Osteocyte (in vitro differentiated cells): ENCODE data around the gene RBM12. TPM values are rescaled to one million over a fixed set of nuclear protein-coding genes. Genes with fewer than 3 reads are reported as not detected.

ENCODE experiments used
- DNase-seq: peaks from one replicate; pipeline ENCODE4 v3.0.0; 2021; ENCODE audit warnings: mixed read lengths; ENCODE audit not compliant: unreplicated experiment; ENCODE audit errors: extremely low spot score
- H3K27ac Mint-ChIP-seq: one replicate; pipeline ENCODE4 v1.8.0; 2021; ENCODE audit warnings: mild to moderate bottlenecking, mixed read lengths; ENCODE audit not compliant: unreplicated experiment
- H3K27me3 Mint-ChIP-seq: one replicate; pipeline ENCODE4 v1.8.0; 2021; ENCODE audit warnings: mixed read lengths; ENCODE audit not compliant: unreplicated experiment
- H3K36me3 Mint-ChIP-seq: one replicate; pipeline ENCODE4 v1.8.0; 2021; ENCODE audit warnings: mixed read lengths; ENCODE audit not compliant: unreplicated experiment
- H3K4me1 Mint-ChIP-seq: one replicate; pipeline ENCODE4 v1.8.0; 2021; ENCODE audit warnings: mixed read lengths; ENCODE audit not compliant: unreplicated experiment
- H3K4me3 Mint-ChIP-seq: one replicate; pipeline ENCODE4 v1.8.0; 2021; ENCODE audit warnings: mild to moderate bottlenecking, moderate library complexity, mixed read lengths; ENCODE audit not compliant: unreplicated experiment
- H3K9me3 Mint-ChIP-seq: one replicate; pipeline ENCODE4 v1.8.0; 2021; ENCODE audit warnings: mixed read lengths; ENCODE audit not compliant: unreplicated experiment
- total RNA-seq: library from RNA; stranded (reverse); gene quantifications from 2 replicates; pipeline ENCODE4 v1.2.1, GENCODE V29; 2021
- TF ChIP-seq, protein P1 (sequence below): fragments of 200-600 bp; sonication (generic); IDR thresholded peaks from 2 replicates; pipeline ENCODE4 v1.5.0; 2021; ENCODE audit warnings: antibody characterized with exemption, mild to moderate bottlenecking, moderate library complexity

The RBM12 gene
- total RNA-seq, 1 donor from 2014 or later, result 97.3 TPM

DNA sequence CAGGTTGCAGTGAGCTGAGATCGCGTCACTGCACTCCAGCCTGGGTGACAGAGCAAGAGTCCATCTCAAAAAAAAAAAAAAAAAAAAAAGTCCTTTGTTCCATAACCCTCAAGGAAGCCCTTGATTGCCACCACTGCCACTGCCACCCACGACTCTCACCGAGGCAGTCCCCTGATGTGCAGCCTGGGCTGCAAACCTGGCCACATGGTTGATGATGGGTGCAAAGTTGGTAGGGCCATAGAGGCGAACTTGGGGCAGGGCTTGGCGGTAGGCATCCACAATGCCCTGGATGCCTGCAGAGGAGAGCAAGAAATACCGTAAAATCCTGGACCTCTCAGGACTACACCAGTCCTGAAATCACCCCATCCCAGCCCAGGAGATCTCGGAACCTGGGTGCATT, 37.6 kb downstream of the RBM12 start:
- no peaks in the 10 kb centered on the region for H3K27me3 Mint-ChIP-seq
- H3K36me3 Mint-ChIP-seq, result peaks cover 38% of the 10 kb centered on the region
- no peak overlapping the region for H3K4me3 Mint-ChIP-seq
- DNase-seq, result peak; percentile 66
- H3K4me1 Mint-ChIP-seq, result no peaks in the 10 kb centered on the region
- no peaks in the 10 kb centered on the region for H3K9me3 Mint-ChIP-seq
- TF ChIP-seq, protein P1, sequence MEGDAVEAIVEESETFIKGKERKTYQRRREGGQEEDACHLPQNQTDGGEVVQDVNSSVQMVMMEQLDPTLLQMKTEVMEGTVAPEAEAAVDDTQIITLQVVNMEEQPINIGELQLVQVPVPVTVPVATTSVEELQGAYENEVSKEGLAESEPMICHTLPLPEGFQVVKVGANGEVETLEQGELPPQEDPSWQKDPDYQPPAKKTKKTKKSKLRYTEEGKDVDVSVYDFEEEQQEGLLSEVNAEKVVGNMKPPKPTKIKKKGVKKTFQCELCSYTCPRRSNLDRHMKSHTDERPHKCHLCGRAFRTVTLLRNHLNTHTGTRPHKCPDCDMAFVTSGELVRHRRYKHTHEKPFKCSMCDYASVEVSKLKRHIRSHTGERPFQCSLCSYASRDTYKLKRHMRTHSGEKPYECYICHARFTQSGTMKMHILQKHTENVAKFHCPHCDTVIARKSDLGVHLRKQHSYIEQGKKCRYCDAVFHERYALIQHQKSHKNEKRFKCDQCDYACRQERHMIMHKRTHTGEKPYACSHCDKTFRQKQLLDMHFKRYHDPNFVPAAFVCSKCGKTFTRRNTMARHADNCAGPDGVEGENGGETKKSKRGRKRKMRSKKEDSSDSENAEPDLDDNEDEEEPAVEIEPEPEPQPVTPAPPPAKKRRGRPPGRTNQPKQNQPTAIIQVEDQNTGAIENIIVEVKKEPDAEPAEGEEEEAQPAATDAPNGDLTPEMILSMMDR, result no peak
- no peak overlapping the region for H3K27ac Mint-ChIP-seq

DNA sequence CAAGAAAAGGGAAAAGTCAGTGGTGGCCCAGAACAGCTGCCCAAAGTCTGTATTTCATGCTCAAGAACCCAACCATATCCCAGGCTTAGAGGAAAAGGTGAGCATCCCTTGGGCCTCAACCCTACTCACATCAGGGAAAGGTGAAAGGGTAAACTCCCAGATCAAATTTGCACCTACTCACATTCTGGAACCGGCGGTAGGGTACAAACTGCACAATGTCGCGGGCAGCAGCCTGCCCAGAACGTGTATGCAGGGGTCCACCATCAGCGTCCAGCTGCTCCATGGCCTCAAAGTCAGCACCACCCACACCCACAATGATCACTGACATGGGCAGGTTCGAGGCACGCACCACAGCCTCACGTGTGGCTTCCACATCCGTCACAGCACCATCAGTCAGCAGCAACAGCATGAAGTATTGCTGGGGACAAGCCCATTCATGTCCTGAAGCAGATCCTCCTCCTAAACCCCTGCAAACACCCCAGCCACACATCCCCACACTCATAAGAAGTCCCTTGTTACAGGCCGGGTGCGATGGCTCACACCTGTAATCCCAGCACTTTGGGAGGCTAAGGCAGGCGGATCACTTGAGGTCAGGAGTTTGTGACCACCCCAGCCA, 38.2 kb downstream of the RBM12 start:
- no peaks in the 10 kb centered on the region for H3K27me3 Mint-ChIP-seq
- TF ChIP-seq, protein P1, result no peak
- H3K9me3 Mint-ChIP-seq, result no peaks in the 10 kb centered on the region
- no peaks in the 10 kb centered on the region for H3K4me1 Mint-ChIP-seq
- H3K4me3 Mint-ChIP-seq, result no peak overlapping the region
- H3K36me3 Mint-ChIP-seq, result peaks cover 37% of the 10 kb centered on the region
- peak; percentile 73 for DNase-seq
- no peak overlapping the region for H3K27ac Mint-ChIP-seq

DNA sequence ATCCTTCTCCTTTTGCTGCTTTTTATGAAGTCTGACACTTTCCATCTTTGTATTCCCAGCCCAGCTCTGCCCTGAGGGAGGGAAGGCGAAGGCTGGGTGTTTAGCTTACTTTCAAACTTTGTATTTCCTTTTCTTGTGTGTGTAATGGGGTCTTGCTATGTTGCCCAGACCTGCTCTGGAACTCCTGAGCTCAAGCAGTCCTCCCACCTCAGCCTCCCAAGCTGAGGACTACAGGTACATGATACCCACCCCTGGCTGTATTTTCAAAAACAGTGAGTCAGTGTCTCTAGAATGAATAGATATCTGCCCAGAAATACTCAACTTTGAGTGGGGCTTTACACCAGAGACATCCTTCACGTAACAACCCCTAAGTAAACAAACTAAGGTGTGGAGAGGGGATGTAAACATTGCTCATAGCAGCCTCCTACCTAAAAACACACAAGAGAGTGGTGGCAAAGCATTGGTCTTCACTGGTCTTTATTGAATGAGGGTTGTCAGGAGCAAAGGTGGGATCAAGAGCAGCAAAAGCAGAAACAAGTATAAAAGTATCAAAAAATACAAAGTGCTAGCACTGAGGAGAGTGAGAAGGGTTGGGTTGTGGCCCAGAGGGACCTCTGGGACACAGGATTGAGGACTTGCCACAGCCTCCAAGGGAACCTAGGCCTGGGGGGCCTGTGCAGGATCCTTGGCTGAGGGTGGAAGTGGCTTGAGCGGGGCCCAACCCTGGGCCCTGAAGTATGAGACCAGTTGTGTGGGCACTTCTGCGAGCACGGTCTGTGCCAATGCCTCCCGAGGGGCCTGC, 38.9 kb downstream of the RBM12 start:
- peaks cover 38% of the 10 kb centered on the region for H3K36me3 Mint-ChIP-seq
- no peak overlapping the region for H3K4me3 Mint-ChIP-seq
- peak; percentile 62 for DNase-seq
- no peaks in the 10 kb centered on the region for H3K27me3 Mint-ChIP-seq
- H3K4me1 Mint-ChIP-seq, result no peaks in the 10 kb centered on the region
- H3K9me3 Mint-ChIP-seq, result no peaks in the 10 kb centered on the region
- TF ChIP-seq, protein P1, result no peak
- no peak overlapping the region for H3K27ac Mint-ChIP-seq

DNA sequence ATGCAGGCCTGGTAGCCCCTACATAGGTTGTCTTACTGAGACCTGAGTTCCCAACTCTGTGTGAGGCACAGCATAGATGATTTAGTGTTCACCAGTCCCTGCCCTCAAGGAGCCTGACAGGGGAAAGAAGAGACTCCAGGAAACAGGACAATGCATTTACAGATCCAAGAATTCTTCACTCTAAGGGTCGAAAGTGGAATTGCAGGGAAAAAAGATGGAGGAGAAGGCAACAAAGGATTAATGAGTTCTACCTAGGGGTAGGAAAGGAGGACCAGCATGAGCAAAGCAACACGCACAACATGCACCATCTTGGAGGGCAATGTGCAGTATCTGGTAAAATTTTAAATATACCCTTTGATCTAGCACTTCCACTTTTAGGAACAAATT, 43.1 kb downstream of the RBM12 start:
- no peak overlapping the region for H3K27ac Mint-ChIP-seq
- no peak overlapping the region for H3K4me3 Mint-ChIP-seq
- DNase-seq, result no peak
- H3K9me3 Mint-ChIP-seq, result no peaks in the 10 kb centered on the region
- peaks cover 28% of the 10 kb centered on the region for H3K4me1 Mint-ChIP-seq
- H3K36me3 Mint-ChIP-seq, result peaks cover 16% of the 10 kb centered on the region
- TF ChIP-seq, protein P1, result no peak
- H3K27me3 Mint-ChIP-seq, result no peaks in the 10 kb centered on the region

DNA sequence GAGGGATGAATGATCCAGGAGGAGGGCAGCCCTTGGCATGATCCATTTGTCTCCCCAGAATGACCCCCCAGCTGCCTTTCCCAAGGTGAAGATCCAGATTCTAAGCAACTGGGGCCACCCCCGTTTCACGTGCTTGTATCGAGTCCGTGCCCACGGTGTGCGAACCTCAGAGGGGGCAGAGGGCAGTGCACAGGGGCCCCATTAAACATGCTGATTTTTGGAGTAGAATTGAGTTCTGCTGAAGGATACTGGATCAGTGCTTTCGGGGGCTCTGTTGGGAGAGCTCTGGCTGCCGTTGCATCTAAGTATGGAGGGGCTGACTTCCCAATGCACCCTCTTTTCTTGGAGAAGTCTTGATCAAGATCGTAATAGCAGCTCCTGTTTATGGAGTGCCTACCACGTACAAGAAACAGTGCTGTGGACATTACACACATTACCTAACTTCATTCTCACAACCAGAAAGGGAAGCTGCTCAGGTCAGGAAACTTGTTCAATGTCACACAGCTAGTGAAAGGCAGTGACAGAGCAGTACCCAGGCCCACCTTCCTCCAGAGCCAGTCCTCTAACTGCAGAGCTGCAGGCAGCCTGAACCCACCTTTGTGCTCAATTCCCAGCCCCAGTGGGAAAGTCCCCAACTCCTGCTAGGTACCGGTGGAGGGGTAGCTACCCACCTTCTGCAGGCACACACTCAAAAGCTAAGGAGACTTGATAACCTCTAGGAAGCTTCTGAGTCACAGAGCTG, 43.7 kb downstream of the RBM12 start:
- Mint-ChIP-seq H3K27ac (no peak overlapping the region), H3K4me3 (no peak overlapping the region)

More for the DNA sequence above, 43.7 kb downstream of the RBM12 start:
- no peak for DNase-seq
- Mint-ChIP-seq H3K27me3 (no peaks in the 10 kb centered on the region), H3K9me3 (no peaks in the 10 kb centered on the region), H3K36me3 (peaks cover 12% of the 10 kb centered on the region), H3K4me1 (peaks cover 31% of the 10 kb centered on the region)
- TF ChIP-seq, protein P1, result no peak
